Neural progenitor cell (in vitro differentiated cells): Measurements from ENCODE around the gene SEC22A. TPM values are rescaled to one million over a fixed set of nuclear protein-coding genes. Genes with fewer than 3 reads are reported as not detected.

Experiments
- DNase-seq: peaks from one replicate; pipeline ENCODE4 v3.0.0-alpha.2; 2016; ENCODE audit warnings: low spot score
- H2AFZ ChIP-seq: fragments of 200-600 bp; sonication (generic); replicated peaks from 2 replicates; pipeline ENCODE4 v1.6.1; 2016; ENCODE audit warnings: antibody characterized with exemption
- H3F3A ChIP-seq: fragments of 200-600 bp; sonication (generic); 2 replicates; pipeline ENCODE4 v1.6.1; 2016; ENCODE audit warnings: antibody characterized with exemption, low read depth
- H3K27ac ChIP-seq: fragments of 200-600 bp; sonication (generic); 2 replicates; pipeline ENCODE4 v1.5.1; 2016; ENCODE audit warnings: mild to moderate bottlenecking
- H3K27me3 ChIP-seq: fragments of 200-600 bp; sonication (generic); 2 replicates; pipeline ENCODE4 v1.6.1; 2016; ENCODE audit warnings: mild to moderate bottlenecking, moderate library complexity
- H3K36me3 ChIP-seq: fragments of 200-600 bp; sonication (generic); 2 replicates; pipeline ENCODE4 v1.5.1; 2016
- H3K4me1 ChIP-seq: fragments of 200-600 bp; sonication (generic); 2 replicates; pipeline ENCODE4 v1.6.1; 2016; ENCODE audit warnings: mixed run types
- H3K4me2 ChIP-seq: fragments of 200-600 bp; sonication (generic); 2 replicates; pipeline ENCODE4 v1.6.1; 2016
- H3K4me3 ChIP-seq: fragments of 200-600 bp; sonication (generic); 2 replicates; pipeline ENCODE4 v1.5.1; 2016
- H3K79me2 ChIP-seq: fragments of 200-600 bp; sonication (generic); 2 replicates; pipeline ENCODE4 v1.6.1; 2016; ENCODE audit warnings: low read depth
- H3K9ac ChIP-seq: fragments of 200-600 bp; sonication (generic); 2 replicates; pipeline ENCODE4 v1.6.1; 2016
- H3K9me3 ChIP-seq: fragments of 200-600 bp; sonication (generic); 2 replicates; pipeline ENCODE4 v1.5.1; 2016; ENCODE audit warnings: low read depth
- H4K20me1 ChIP-seq: fragments of 200-600 bp; sonication (generic); 2 replicates; pipeline ENCODE4 v1.6.1; 2016; ENCODE audit warnings: low read depth
- H3K27ac Mint-ChIP-seq: 3 replicates; pipeline ENCODE4 v1.8.0; 2021; ENCODE audit warnings: mixed read lengths
- H3K27me3 Mint-ChIP-seq: 2 replicates; pipeline ENCODE4 v1.8.0; 2022; ENCODE audit warnings: low read depth, mild to moderate bottlenecking, inconsistent platforms, moderate library complexity, mixed read lengths; ENCODE audit not compliant: insufficient read depth
- H3K36me3 Mint-ChIP-seq: 3 replicates; pipeline ENCODE4 v1.8.0; 2021; ENCODE audit warnings: mixed read lengths
- H3K4me1 Mint-ChIP-seq: 3 replicates; pipeline ENCODE4 v1.8.0; 2021; ENCODE audit warnings: mixed read lengths
- H3K4me3 Mint-ChIP-seq: 3 replicates; pipeline ENCODE4 v1.8.0; 2021; ENCODE audit warnings: mild to moderate bottlenecking, moderate library complexity, mixed read lengths
- H3K9me3 Mint-ChIP-seq: 3 replicates; pipeline ENCODE4 v1.8.0; 2020; ENCODE audit warnings: mixed read lengths
- CTCF ChIP-seq: fragments of 200-600 bp; sonication (generic); IDR thresholded peaks from 2 replicates; pipeline ENCODE4 v1.5.1; 2017; ENCODE audit warnings: antibody characterized with exemption, mild to moderate bottlenecking
- EZH2 ChIP-seq: fragments of 200-600 bp; sonication (generic); IDR thresholded peaks from 2 replicates; pipeline ENCODE4 v1.6.1; 2017; ENCODE audit warnings: antibody characterized with exemption, mild to moderate bottlenecking, moderate library complexity
- EZH2phosphoT487 ChIP-seq: fragments of 200-600 bp; sonication (generic); IDR thresholded peaks from 2 replicates; pipeline ENCODE4 v1.6.1; 2017; ENCODE audit warnings: antibody characterized with exemption
- total RNA-seq: library from RNA; depleted of rRNA; stranded (reverse); fragments of >200 nt; gene quantifications from 2 replicates; pipeline ENCODE4 v1.2.3, GENCODE V29; 2015; ENCODE audit warnings: low replicate concordance

The SEC22A gene
- total RNA-seq, 1 donor from 2014 or later = 26.4 TPM

- Histone ChIP-seq H2AFZ (no peak overlapping the region), H3K9ac (no peak overlapping the region), H4K20me1 (no peaks in the 10 kb centered on the region), H3F3A (no peaks in the 10 kb centered on the region), H3K4me2 (no peak overlapping the region), H3K79me2 (no peaks in the 10 kb centered on the region), H3K4me3 (no peak overlapping the region), H3K4me1 (no peaks in the 10 kb centered on the region), H3K36me3 (no peaks in the 10 kb centered on the region), H3K27ac (no peak overlapping the region), H3K9me3 (no peaks in the 10 kb centered on the region), H3K27me3 (no peaks in the 10 kb centered on the region)
- Mint-ChIP-seq H3K4me1 (peaks cover 2% of the 10 kb centered on the region), H3K9me3 (no peaks in the 10 kb centered on the region), H3K27me3 (peaks cover 2% of the 10 kb centered on the region), H3K4me3 (no peak overlapping the region), H3K27ac (no peak overlapping the region), H3K36me3 (peaks cover 1% of the 10 kb centered on the region)
- TF ChIP-seq EZH2phosphoT487 (no peak), EZH2 (no peak), CTCF (no peak)
- no peak for DNase-seq
Measured at GRCh38 chr3:123303976-123304560, 102.3 kb downstream of the SEC22A start.

GRCh38 chr3:123305192-123305591 lies 103.4 kb downstream of the SEC22A start:
- no peaks in the 10 kb centered on the region for H3K9me3 Mint-ChIP-seq
- Histone ChIP-seq H3K4me3 (no peak overlapping the region), H3K27me3 (no peaks in the 10 kb centered on the region), H4K20me1 (no peaks in the 10 kb centered on the region), H2AFZ (no peak overlapping the region), H3K79me2 (no peaks in the 10 kb centered on the region), H3K9ac (no peak overlapping the region), H3K4me1 (no peaks in the 10 kb centered on the region), H3K27ac (no peak overlapping the region), H3K9me3 (no peaks in the 10 kb centered on the region), H3K4me2 (no peak overlapping the region), H3K36me3 (no peaks in the 10 kb centered on the region), H3F3A (no peaks in the 10 kb centered on the region)
- no peak overlapping the region for H3K27ac Mint-ChIP-seq
- peaks cover 1% of the 10 kb centered on the region for H3K36me3 Mint-ChIP-seq
- H3K4me3 Mint-ChIP-seq = no peak overlapping the region
- H3K4me1 Mint-ChIP-seq = peaks cover 2% of the 10 kb centered on the region
- peaks cover 2% of the 10 kb centered on the region for H3K27me3 Mint-ChIP-seq
- DNase-seq = no peak
- no peak for TF ChIP-seq CTCF
- TF ChIP-seq EZH2 = no peak
- no peak for TF ChIP-seq EZH2phosphoT487

GRCh38 chr3:123307064-123307463 lies 105.3 kb downstream of the SEC22A start:
- Histone ChIP-seq H3K9me3 (no peaks in the 10 kb centered on the region), H3F3A (no peaks in the 10 kb centered on the region), H4K20me1 (no peaks in the 10 kb centered on the region), H2AFZ (no peak overlapping the region), H3K4me1 (peaks cover 5% of the 10 kb centered on the region), H3K9ac (no peak overlapping the region), H3K27ac (no peak overlapping the region), H3K4me3 (no peak overlapping the region), H3K27me3 (no peaks in the 10 kb centered on the region), H3K79me2 (no peaks in the 10 kb centered on the region), H3K4me2 (no peak overlapping the region), H3K36me3 (no peaks in the 10 kb centered on the region)
- no peak overlapping the region for H3K4me3 Mint-ChIP-seq
- H3K27me3 Mint-ChIP-seq = peaks cover 2% of the 10 kb centered on the region
- no peak for DNase-seq
- H3K9me3 Mint-ChIP-seq = no peaks in the 10 kb centered on the region
- TF ChIP-seq EZH2 = no peak
- no peak for TF ChIP-seq CTCF
- no peak for TF ChIP-seq EZH2phosphoT487
- H3K27ac Mint-ChIP-seq = no peak overlapping the region
- H3K36me3 Mint-ChIP-seq = peaks cover 1% of the 10 kb centered on the region
- H3K4me1 Mint-ChIP-seq = peaks cover 9% of the 10 kb centered on the region
